DOHH2 (cell line): ENCODE results near the gene ARID3A.

Experiments used
- H3F3A ChIP-seq: fragments of 200-600 bp; sonication (generic), shearing (Covaris generic); 2 replicates; pipeline ENCODE4 v1.6.0; 2016; ENCODE audit warnings: antibody characterized with exemption, mild to moderate bottlenecking; ENCODE audit not compliant: control insufficient read depth, insufficient read depth
- H3K27ac ChIP-seq: fragments of 200-600 bp; sonication (generic); 2 replicates; pipeline ENCODE4 v1.5.1; 2014; ENCODE audit warnings: low read depth, mild to moderate bottlenecking, low read length, moderate library complexity
- H3K27me3 ChIP-seq: fragments of 200-600 bp; sonication (generic); 2 replicates; pipeline ENCODE4 v1.6.1; 2014; ENCODE audit warnings: mild to moderate bottlenecking, low read length, mixed read lengths; ENCODE audit not compliant: control insufficient read depth
- H3K36me3 ChIP-seq: fragments of 200-600 bp; sonication (generic); 2 replicates; pipeline ENCODE4 v1.6.1; 2014; ENCODE audit warnings: mild to moderate bottlenecking, low read length, moderate library complexity, mixed read lengths; ENCODE audit not compliant: control insufficient read depth
- H3K4me1 ChIP-seq: fragments of 200-600 bp; sonication (generic); 2 replicates; pipeline ENCODE4 v1.6.1; 2014; ENCODE audit warnings: mild to moderate bottlenecking, low read length, mixed read lengths; ENCODE audit not compliant: control insufficient read depth
- H3K4me2 ChIP-seq: fragments of 200-600 bp; sonication (generic); 2 replicates; pipeline ENCODE4 v1.6.0; 2014; ENCODE audit warnings: mild to moderate bottlenecking, low read length, moderate library complexity
- H3K4me3 ChIP-seq: fragments of 200-600 bp; sonication (generic); 2 replicates; pipeline ENCODE4 v1.5.1; 2014; ENCODE audit warnings: mild to moderate bottlenecking, low read length, mixed read lengths
- H3K79me2 ChIP-seq: fragments of 200-600 bp; sonication (generic); 2 replicates; pipeline ENCODE4 v1.6.1; 2014; ENCODE audit warnings: mild to moderate bottlenecking, low read length, mixed read lengths; ENCODE audit not compliant: control insufficient read depth
- H3K9me2 ChIP-seq: fragments of 200-600 bp; sonication (generic); replicated peaks from 2 replicates; pipeline ENCODE4 v1.6.1; 2014; ENCODE audit warnings: mild to moderate bottlenecking, low read length, mixed read lengths; ENCODE audit not compliant: control insufficient read depth
- H3K9me3 ChIP-seq: fragments of 200-600 bp; sonication (generic); 2 replicates; pipeline ENCODE4 v1.6.1; 2014; ENCODE audit warnings: antibody characterized with exemption, low read length, mixed read lengths; ENCODE audit not compliant: control insufficient read depth, insufficient read depth
- H4K20me1 ChIP-seq: fragments of 200-600 bp; sonication (generic); 2 replicates; pipeline ENCODE4 v1.6.0; 2014; ENCODE audit warnings: low read depth, mild to moderate bottlenecking, antibody characterized with exemption, low read length, moderate library complexity; ENCODE audit not compliant: control insufficient read depth, insufficient read depth
- CTCF ChIP-seq: fragments of 200-600 bp; sonication (generic); IDR thresholded peaks from one replicate; pipeline ENCODE4 v1.5.1; 2014; ENCODE audit warnings: antibody characterized with exemption, mild to moderate bottlenecking, low read depth, low read length; ENCODE audit not compliant: poor library complexity, severe bottlenecking
- EZH2phosphoT487 ChIP-seq: fragments of 200-600 bp; sonication (generic); IDR thresholded peaks from 2 replicates; pipeline ENCODE4 v1.6.1; 2017; ENCODE audit warnings: borderline replicate concordance, mild to moderate bottlenecking, antibody characterized with exemption, low read length, moderate library complexity, mixed read lengths

The ARID3A gene

GRCh38 chr19:887072-887471 is 38.8 kb upstream of the ARID3A start:
- Histone ChIP-seq H3K9me2 (no peaks in the 10 kb centered on the region), H3K4me3 (no peak overlapping the region), H3K27me3 (no peaks in the 10 kb centered on the region), H3K36me3 (peaks cover 13% of the 10 kb centered on the region), H3K9me3 (no peaks in the 10 kb centered on the region), H4K20me1 (no peaks in the 10 kb centered on the region), H3K27ac (no peak overlapping the region), H3F3A (no peaks in the 10 kb centered on the region), H3K4me1 (peaks cover 9% of the 10 kb centered on the region), H3K79me2 (peaks cover 8% of the 10 kb centered on the region), H3K4me2 (no peak overlapping the region)
- no peak for TF ChIP-seq CTCF
- TF ChIP-seq EZH2phosphoT487 = no peak

- Histone ChIP-seq H3K4me2 (no peak overlapping the region), H3K27me3 (no peaks in the 10 kb centered on the region), H4K20me1 (no peaks in the 10 kb centered on the region), H3K9me3 (no peaks in the 10 kb centered on the region), H3K4me3 (no peak overlapping the region), H3K27ac (no peak overlapping the region), H3K4me1 (peaks cover 12% of the 10 kb centered on the region), H3K79me2 (peaks cover 12% of the 10 kb centered on the region), H3K9me2 (no peaks in the 10 kb centered on the region), H3F3A (no peaks in the 10 kb centered on the region), H3K36me3 (peaks cover 13% of the 10 kb centered on the region)
- TF ChIP-seq EZH2phosphoT487 (no peak), CTCF (no peak)
These were observed 38.2 kb upstream of the ARID3A start for GRCh38 chr19:887599-887998.

- TF ChIP-seq EZH2phosphoT487 (no peak), CTCF (no peak)
- H3K36me3 ChIP-seq = peaks cover 13% of the 10 kb centered on the region
- peak overlapping the region; percentile 16; the same call in 1 of the 2 replicates for H3K4me2 ChIP-seq
- H3K79me2 ChIP-seq = peaks cover 12% of the 10 kb centered on the region
- no peak overlapping the region for H3K27ac ChIP-seq
- no peak overlapping the region for H3K4me3 ChIP-seq
- no peaks in the 10 kb centered on the region for H3F3A ChIP-seq
- H3K9me3 ChIP-seq = no peaks in the 10 kb centered on the region
- H3K4me1 ChIP-seq = peaks cover 18% of the 10 kb centered on the region
- H3K27me3 ChIP-seq = no peaks in the 10 kb centered on the region
- H4K20me1 ChIP-seq = no peaks in the 10 kb centered on the region
- H3K9me2 ChIP-seq = no peaks in the 10 kb centered on the region
These were observed 37.1 kb upstream of the ARID3A start for GRCh38 chr19:888581-889385.
